CD14-positive monocyte (primary cell): Measurements from ENCODE around the gene CNTN4. TPM values are rescaled to one million over a fixed set of nuclear protein-coding genes. Genes with fewer than 3 reads are reported as not detected.

Experiments
- DNase-seq, 3 donors: peaks; one replicate each; pipeline ENCODE4 v3.0.0-alpha.2; 2011 to 2022
- H2AFZ ChIP-seq: 2 replicates; pipeline ENCODE4 v1.6.0; 2012; ENCODE audit warnings: mild to moderate bottlenecking, low read depth, low read length, inconsistent platforms; ENCODE audit not compliant: insufficient read depth, poor library complexity, severe bottlenecking
- H3K27ac ChIP-seq, 2 donors: 1 replicate in 1 of 2; 2 replicates in 1 of 2; pipeline ENCODE4 v1.5.1; 2012 to 2013; ENCODE audit warnings: low read length in 2 of 2, control low read depth in 1 of 2, inconsistent platforms in 1 of 2, low read depth in 1 of 2, mild to moderate bottlenecking in 1 of 2
- H3K27me3 ChIP-seq, 2 donors: one replicate each; pipeline versions ENCODE4 v1.6.0 to v1.6.1; 2011 to 2013; ENCODE audit warnings: low read length in 2 of 2; ENCODE audit not compliant: control insufficient read depth in 2 of 2, insufficient read depth in 2 of 2
- H3K36me3 ChIP-seq, 2 donors: replicated peaks in 1 of 2; 1 replicate in 1 of 2; 2 replicates in 1 of 2; pipeline versions ENCODE4 v1.5.1 to v1.6.1; 2012 to 2013; ENCODE audit warnings: low read length in 2 of 2, control low read depth in 1 of 2, inconsistent platforms in 1 of 2, mild to moderate bottlenecking in 1 of 2; ENCODE audit not compliant: insufficient read depth in 2 of 2, control insufficient read depth in 1 of 2
- H3K4me1 ChIP-seq, 2 donors: 1 replicate in 1 of 2; 2 replicates in 1 of 2; pipeline versions ENCODE4 v1.5.1 to v1.6.1; 2012 to 2013; ENCODE audit warnings: low read length in 2 of 2, control low read depth in 1 of 2, inconsistent platforms in 1 of 2, mild to moderate bottlenecking in 1 of 2, moderate library complexity in 1 of 2; ENCODE audit not compliant: insufficient read depth in 2 of 2, control insufficient read depth in 1 of 2
- H3K4me2 ChIP-seq: replicated peaks from 2 replicates; pipeline ENCODE3; 2012; ENCODE audit warnings: low read length, moderate library complexity, mild to moderate bottlenecking; ENCODE audit not compliant: poor library complexity, severe bottlenecking; ENCODE audit errors: extremely low read depth
- H3K4me3 ChIP-seq, 3 experiments: fragments of 200-600 bp in 1 of 3; sonication (generic) in 1 of 3; replicated peaks in 1 of 3; 1 replicate in 2 of 3; 2 replicates in 1 of 3; pipeline ENCODE4 v1.5.1; 2011 to 2013; ENCODE audit warnings: low read length in 3 of 3, mild to moderate bottlenecking in 3 of 3, control low read depth in 2 of 3, low read depth in 2 of 3, inconsistent platforms in 1 of 3, moderate library complexity in 1 of 3
- H3K79me2 ChIP-seq: 2 replicates; pipeline ENCODE4 v1.6.0; 2012; ENCODE audit warnings: mild to moderate bottlenecking, control low read depth, inconsistent platforms, low read length, moderate library complexity; ENCODE audit not compliant: insufficient read depth
- H3K9ac ChIP-seq: 2 replicates; pipeline ENCODE4 v1.6.0; 2017; ENCODE audit warnings: low read length, mild to moderate bottlenecking; ENCODE audit not compliant: insufficient read depth, poor library complexity, severe bottlenecking
- H3K9me3 ChIP-seq, 2 donors: replicated peaks in 1 of 2; 1 replicate in 1 of 2; 2 replicates in 1 of 2; pipeline versions ENCODE4 v1.5.1 to v1.6.1; 2012 to 2013; ENCODE audit warnings: low read length in 2 of 2, control low read depth in 1 of 2; ENCODE audit not compliant: control insufficient read depth in 1 of 2, insufficient read depth in 1 of 2
- H4K20me1 ChIP-seq: 2 replicates; pipeline ENCODE4 v1.6.0; 2012; ENCODE audit warnings: mild to moderate bottlenecking, low read length, control low read depth, moderate library complexity; ENCODE audit not compliant: insufficient read depth
- H3K27ac Mint-ChIP-seq, 7 donors: one replicate each; pipeline ENCODE4 v1.8.0; 2020; ENCODE audit warnings: mild to moderate bottlenecking in 7 of 7, mixed read lengths in 7 of 7, moderate library complexity in 6 of 7, inconsistent platforms in 2 of 7
- H3K27me3 Mint-ChIP-seq, 3 donors: one replicate each; pipeline ENCODE4 v1.8.0; 2021 to 2022; ENCODE audit warnings: low read depth in 3 of 3, mild to moderate bottlenecking in 3 of 3, mixed read lengths in 3 of 3, moderate library complexity in 3 of 3, inconsistent platforms in 1 of 3
- H3K36me3 Mint-ChIP-seq, 2 donors: one replicate each; pipeline ENCODE4 v1.8.0; 2020; ENCODE audit warnings: mixed read lengths in 2 of 2, inconsistent platforms in 1 of 2, mild to moderate bottlenecking in 1 of 2
- H3K4me1 Mint-ChIP-seq: one replicate; pipeline ENCODE4 v1.8.0; 2020; ENCODE audit warnings: mild to moderate bottlenecking, mixed read lengths
- H3K4me3 Mint-ChIP-seq, 2 donors: one replicate each; pipeline ENCODE4 v1.8.0; 2020; ENCODE audit warnings: mild to moderate bottlenecking in 2 of 2, mixed read lengths in 2 of 2, moderate library complexity in 1 of 2
- H3K9me3 Mint-ChIP-seq, 7 donors: one replicate each; pipeline ENCODE4 v1.8.0; 2020 to 2022; ENCODE audit warnings: mixed read lengths in 7 of 7, mild to moderate bottlenecking in 6 of 7, moderate library complexity in 6 of 7, inconsistent platforms in 2 of 7
- WGBS: methylation state at CpG from one replicate; pipeline ENCODE4 v1.1.5; 2013; ENCODE audit warnings: missing lambda C conversion rate; ENCODE audit not compliant: insufficient coverage; 5-methylcytosine and 5-hydroxymethylcytosine counted together
- intact Hi-C, 2 donors: fragments of 100-400 bp; cut with micrococcal nuclease; formaldehyde crosslinking; loops; one replicate each; pipeline versions ENCODE4 v1.15.0 to v1.15.1; 2023
- polyA plus RNA-seq, 3 donors: library from polyadenylated mRNA; depleted of rRNA in 1 of 3; unstranded in 2 of 3; stranded (reverse) in 1 of 3; fragments of 300-500 nt in 2 of 3; fragments of >200 nt in 1 of 3; fragmentation: Illumina TruSeq in 2 of 3; gene quantifications; 1 replicate in 2 of 3; 2 replicates in 1 of 3; pipeline ENCODE4 v1.2.3, GENCODE V29; 2012 to 2021
- TF ChIP-seq, protein P1 (sequence below): fragments of 200-600 bp; IDR thresholded peaks from one replicate; pipeline ENCODE4 v1.8.0; 2022; ENCODE audit warnings: antibody characterized with exemption, mild to moderate bottlenecking

The CNTN4 gene
- polyA plus RNA-seq, 3 donors = not detected

DNA sequence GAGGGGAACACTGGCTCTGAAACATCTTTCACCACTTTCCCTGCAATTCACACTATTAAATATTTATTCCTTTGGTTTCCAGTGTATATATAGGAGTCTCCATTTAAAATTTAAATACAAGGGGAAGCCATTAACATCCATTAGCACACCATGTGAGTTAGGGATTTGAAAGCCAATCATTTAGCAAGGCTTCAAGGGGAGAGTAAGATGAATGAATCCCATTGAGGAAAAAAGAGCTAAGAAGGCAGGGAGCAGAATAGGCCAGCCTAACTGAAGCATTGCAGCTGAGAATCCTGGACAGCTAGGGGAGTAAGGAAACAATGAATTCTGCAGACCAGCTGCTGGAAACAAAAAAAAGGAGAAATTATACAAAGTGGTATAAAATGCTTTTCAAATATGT is 585.4 kb downstream of the CNTN4 start:
- Mint-ChIP-seq H3K4me1 (no peaks in the 10 kb centered on the region), H3K9me3 (peaks cover 0 to 3% (median 0%) of the 10 kb centered on the region in 7 donors), H3K4me3 (no peak overlapping the region), H3K27me3 (peaks cover 0 to 3% (median 0%) of the 10 kb centered on the region in 3 donors), H3K27ac (no peak overlapping the region), H3K36me3 (no peaks in the 10 kb centered on the region)
- TF ChIP-seq, protein P1, sequence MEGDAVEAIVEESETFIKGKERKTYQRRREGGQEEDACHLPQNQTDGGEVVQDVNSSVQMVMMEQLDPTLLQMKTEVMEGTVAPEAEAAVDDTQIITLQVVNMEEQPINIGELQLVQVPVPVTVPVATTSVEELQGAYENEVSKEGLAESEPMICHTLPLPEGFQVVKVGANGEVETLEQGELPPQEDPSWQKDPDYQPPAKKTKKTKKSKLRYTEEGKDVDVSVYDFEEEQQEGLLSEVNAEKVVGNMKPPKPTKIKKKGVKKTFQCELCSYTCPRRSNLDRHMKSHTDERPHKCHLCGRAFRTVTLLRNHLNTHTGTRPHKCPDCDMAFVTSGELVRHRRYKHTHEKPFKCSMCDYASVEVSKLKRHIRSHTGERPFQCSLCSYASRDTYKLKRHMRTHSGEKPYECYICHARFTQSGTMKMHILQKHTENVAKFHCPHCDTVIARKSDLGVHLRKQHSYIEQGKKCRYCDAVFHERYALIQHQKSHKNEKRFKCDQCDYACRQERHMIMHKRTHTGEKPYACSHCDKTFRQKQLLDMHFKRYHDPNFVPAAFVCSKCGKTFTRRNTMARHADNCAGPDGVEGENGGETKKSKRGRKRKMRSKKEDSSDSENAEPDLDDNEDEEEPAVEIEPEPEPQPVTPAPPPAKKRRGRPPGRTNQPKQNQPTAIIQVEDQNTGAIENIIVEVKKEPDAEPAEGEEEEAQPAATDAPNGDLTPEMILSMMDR = no peak
- Histone ChIP-seq H3K4me1 (no peaks in the 10 kb centered on the region), H3K79me2 (no peaks in the 10 kb centered on the region), H3K4me3 (no peak overlapping the region), H4K20me1 (no peaks in the 10 kb centered on the region), H3K36me3 (no peaks in the 10 kb centered on the region), H2AFZ (no peak overlapping the region), H3K27me3 (no peaks in the 10 kb centered on the region), H3K4me2 (no peak overlapping the region), H3K27ac (no peak overlapping the region), H3K9ac (no peak overlapping the region), H3K9me3 (peaks cover 3 to 5% of the 10 kb centered on the region in 2 donors)
- DNase-seq = no peak
- intact Hi-C loops = no loop called here

DNA sequence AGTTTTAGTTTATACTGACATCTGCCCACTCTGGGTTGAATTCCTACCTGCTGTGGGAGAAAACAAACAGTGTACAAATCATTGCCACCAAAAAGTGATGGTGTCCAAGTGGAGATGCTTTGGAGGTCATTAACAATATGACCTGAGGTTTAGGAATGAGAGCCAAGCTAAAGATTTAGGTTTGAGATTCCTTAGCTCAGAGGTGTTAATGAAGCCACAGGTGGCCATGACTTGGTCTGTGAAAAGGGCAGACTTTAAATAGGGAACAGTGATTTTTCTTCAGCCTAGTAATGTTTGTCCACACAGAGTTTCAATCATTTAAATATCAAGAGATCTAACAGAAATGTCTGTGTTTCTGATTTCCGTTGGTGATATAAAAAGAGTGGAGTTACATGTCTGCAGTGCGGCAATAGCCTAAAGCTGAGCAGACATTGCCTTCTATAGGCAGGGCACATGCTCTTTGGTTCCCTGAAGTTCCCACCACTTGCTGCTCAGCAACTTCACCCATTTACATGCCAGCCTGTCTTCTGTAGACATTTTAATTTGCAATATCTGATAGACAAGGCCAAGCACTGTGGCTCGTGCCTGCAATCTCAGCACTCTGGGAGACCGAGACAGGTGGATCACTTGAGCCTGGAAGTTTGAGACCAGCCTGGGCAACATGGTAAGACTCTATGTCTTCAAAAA is 588.3 kb downstream of the CNTN4 start:
- no peaks in the 10 kb centered on the region for H3K4me1 Mint-ChIP-seq
- 95% methylated on average over 2 of the region's 4 CpGs for WGBS

More for the DNA sequence above, 588.3 kb downstream of the CNTN4 start:
- TF ChIP-seq, protein P1 = no peak
- Histone ChIP-seq H3K4me1 (no peaks in the 10 kb centered on the region), H2AFZ (no peak overlapping the region), H3K9me3 (peaks cover 3 to 5% of the 10 kb centered on the region in 2 donors), H3K4me3 (no peak overlapping the region), H3K4me2 (no peak overlapping the region), H3K9ac (no peak overlapping the region), H3K36me3 (no peaks in the 10 kb centered on the region), H3K27me3 (no peaks in the 10 kb centered on the region), H3K27ac (no peak overlapping the region), H3K79me2 (no peaks in the 10 kb centered on the region), H4K20me1 (no peaks in the 10 kb centered on the region)
- peaks cover 0 to 3% (median 0%) of the 10 kb centered on the region in 3 donors for H3K27me3 Mint-ChIP-seq
- intact Hi-C loops = no loop called here
- no peak for DNase-seq
- H3K9me3 Mint-ChIP-seq = peaks cover 0 to 3% (median 0%) of the 10 kb centered on the region in 7 donors
- H3K36me3 Mint-ChIP-seq = no peaks in the 10 kb centered on the region
- H3K27ac Mint-ChIP-seq = no peak overlapping the region
- H3K4me3 Mint-ChIP-seq = no peak overlapping the region
